Measurements from ENCODE around the gene CDKAL1.
A peak's percentile ranks its signal among the peaks of the same experiment; 100 is the strongest.

CDKAL1 gene

GRCh38 chr6:20851795-20852194 is 317.5 kb downstream of the CDKAL1 start:
- no peak for DNase-seq

DNA sequence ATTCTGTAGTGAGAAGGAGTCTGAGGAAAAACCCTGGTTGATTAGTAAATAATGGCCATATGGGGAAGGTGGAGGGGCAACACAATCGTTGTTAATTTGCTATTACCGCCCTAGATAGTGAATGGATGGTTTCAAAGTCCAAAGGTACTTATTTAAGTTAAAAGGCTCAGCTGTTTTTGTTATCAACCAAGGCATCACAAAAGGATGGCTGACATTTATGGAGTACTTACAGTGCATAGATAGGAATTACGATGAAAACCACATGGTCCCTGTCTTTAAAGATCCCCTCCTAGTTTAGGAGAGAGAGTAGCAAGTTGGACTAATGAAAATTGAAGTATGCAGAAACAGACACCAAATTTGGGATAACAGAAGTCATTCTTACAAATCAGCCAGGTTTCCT is 319.6 kb downstream of the CDKAL1 start:
- DNase-seq, result no peak

GRCh38 chr6:20856681-20857288 is 322.5 kb downstream of the CDKAL1 start:
- DNase-seq, result no peak

DNA sequence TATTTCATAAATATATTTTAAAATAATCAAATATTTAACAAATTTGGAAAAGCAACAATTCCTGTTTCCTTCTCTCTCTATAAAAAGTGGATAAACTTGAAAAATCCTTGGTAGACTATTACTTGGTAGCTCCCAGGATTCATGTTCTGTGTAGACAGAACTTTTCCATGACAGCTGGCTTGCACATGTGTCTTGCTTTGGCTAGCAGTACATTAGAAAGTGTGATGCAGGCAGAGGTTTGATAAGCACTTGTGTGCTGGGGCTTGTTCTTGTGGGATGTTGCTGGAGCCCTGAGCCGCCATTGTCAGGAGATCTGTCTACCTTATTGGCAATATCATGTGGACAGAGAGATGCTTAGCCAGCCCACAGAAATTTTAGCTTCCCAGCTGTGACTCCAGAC is 327.2 kb downstream of the CDKAL1 start:
- peak; percentile 11 for DNase-seq

DNA sequence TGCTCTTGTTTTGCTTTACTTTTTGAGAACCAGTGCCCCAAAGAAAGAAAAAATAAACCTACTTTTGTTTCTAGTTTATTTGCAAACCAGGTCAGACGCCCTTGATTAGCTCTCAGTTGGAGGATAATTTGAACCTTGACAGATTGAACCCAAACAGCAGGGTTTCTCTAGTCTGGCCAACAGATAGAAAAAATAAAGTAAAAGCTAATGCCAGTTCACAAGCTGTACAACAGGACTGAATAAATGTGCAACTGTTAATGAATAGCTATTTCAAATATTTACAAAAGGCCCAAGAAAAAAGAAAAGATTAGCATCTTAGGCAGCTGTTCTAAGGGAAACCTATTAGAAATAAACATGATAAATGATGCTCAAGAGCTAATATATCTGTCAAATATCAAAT is 331.8 kb downstream of the CDKAL1 start:
- DNase-seq, result no peak

DNA sequence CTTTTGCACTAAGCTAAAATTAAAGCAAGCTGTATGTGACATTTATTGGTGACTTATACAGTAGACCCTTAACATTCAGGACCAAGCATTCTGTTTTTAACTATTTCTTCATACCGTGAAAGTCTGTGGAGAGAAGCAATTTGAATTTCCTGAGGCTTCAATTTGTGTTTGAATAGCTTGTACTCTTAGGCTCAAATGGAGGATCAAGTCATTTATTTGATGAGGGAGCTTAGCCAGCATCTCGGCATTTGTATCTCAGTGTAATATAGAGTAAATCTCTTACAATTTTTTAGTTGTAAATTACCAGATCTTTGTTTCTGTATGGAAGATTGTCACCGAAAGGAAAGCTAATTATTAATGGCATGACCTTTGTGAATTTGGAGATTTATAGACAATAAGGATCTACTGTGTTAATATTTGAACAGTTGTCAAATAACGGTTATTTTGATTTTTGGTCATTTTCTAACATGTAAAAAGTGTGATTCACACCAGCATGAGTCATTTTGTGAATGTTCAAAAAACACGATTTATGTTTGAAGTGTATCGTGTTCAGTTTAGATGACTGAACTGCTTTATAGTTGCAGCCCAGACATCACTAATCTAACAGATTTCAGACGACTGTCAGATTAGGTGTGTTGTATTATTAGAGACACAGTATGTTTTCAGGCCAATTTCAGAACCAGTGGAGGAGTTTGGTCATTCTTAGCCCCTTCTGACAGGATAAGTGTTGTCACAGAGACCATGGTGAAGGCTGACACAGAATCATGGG is 332.9 kb downstream of the CDKAL1 start:
- no peak for DNase-seq

DNA sequence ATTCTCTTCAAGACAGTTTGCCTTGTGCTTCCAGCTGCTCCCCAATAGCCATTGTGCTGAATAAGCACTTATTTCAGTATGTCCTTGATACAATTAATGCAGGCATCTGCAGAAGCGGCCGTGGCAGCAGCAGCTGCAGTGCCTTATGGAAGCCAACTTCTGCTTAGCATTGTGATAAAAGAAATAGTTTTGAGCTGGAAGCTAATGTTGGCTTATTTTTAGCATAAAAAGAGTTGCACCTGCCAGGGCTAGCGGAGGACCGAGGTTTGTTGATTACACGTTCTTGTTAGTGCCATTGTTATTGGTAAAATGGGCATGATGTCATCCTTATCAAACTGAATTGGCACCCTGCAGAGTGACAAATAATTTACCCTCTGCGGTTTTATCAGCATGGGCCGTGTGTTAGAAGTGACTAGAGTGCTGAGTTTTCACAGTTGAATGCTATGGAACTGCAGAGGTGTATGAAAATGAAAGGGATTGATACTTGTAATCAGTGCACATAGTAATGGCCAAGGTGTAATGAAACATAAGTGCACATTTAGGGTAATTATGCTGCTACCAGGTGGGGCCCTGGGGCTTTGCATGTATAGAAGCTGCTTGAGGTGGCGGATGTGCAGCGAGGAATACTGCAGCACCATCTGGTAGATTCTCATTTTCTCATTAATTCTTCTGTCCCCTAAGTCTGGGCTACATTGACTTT is 334.3 kb downstream of the CDKAL1 start:
- DNase-seq, result no peak

DNA sequence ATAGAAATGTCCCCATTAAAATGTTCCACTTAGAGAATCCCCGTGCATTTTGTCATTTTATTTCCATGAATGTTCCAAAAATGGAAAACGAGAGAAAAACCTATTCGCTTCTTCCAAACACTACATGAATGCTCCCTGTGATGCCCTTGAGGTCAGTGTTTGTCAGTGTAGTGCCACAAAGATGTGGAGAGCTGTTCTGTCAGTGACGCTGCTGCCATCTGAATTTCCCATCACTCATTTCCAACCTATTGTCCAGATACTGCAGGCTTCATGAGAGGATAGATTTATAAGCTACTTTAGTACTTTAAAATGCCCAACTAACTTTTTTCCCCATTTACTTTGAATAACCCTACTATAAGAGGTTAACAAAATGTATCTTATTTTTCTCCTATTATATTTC is 335.8 kb downstream of the CDKAL1 start:
- no peak for DNase-seq

DNA sequence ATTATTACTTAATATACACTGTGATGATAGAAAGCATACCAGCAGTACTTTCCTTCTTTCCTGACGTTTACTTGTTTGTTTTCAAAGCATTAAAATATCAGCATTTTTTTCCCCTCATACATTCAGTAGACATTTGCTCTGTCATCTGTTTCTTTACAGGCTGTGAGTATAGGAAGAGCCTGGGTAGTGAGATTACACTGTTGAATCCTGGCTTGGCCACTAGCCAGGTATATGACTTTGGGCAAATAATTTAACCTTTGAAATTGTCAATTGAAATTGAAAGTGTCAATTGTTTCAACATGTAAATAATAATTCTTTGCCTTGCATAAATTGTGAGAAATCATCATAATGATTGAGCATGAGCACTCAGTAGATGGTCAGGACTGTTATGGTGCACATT is 336.2 kb downstream of the CDKAL1 start:
- DNase-seq, result peak; percentile 72

DNA sequence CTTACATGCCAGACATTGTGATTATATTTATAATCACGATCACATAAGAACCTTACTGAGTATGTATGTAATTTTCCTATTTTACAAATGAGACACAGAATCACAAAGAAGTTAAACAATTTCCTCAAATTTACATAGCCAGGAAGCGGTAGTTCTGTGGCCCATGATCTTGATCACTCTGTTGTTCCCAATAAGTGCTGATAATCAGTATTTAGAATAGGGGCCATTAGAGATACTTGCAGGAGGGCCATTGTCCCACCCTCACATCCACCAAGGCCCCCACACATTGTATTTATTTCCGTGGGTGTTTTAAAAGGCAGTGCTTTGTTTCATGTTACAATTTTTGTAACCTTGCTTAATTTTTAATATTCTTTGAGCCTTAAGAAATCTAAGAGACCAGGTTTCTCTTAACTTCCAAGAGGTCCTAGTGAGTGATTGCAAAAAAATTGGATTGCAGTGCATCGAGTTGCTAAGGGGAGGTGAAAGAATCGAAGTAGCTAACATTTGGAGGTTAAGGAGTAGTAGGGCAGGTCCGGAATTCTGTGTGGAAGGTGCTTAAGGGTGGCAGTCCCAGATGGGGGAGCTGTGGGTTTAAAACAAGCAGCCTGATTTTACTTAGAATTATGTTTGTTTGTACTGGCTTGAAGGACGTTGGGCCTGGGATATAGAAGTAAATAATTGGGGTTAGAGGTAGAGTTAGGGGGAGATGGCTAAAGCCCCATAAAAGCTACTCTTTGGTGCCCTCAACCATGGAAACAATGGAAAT is 339.4 kb downstream of the CDKAL1 start:
- no peak for DNase-seq

GRCh38 chr6:20875369-20875963 is 341.2 kb downstream of the CDKAL1 start:
- DNase-seq, result peak; percentile 40

DNA sequence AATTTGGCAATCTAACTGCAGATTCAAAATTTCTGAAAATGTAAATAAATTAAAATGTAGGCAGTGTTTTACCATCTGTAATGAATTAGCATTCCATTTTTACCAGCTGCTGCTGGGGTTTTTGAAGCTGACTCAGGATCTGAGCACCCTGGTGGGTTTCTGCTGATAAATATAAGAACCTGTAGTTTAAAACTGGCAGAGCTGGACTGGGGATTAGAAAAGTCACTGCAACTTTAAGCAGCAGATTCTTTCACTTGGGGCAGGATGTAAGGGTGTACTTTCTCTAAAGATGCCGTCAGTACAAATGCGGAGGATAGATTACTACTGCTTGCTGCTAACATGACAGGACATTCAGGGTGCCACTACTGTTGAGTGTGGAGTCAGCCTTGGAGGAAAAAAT is 341.8 kb downstream of the CDKAL1 start:
- peak; percentile 12 for DNase-seq

GRCh38 chr6:20876561-20876960 is 342.3 kb downstream of the CDKAL1 start:
- DNase-seq, result no peak

DNA sequence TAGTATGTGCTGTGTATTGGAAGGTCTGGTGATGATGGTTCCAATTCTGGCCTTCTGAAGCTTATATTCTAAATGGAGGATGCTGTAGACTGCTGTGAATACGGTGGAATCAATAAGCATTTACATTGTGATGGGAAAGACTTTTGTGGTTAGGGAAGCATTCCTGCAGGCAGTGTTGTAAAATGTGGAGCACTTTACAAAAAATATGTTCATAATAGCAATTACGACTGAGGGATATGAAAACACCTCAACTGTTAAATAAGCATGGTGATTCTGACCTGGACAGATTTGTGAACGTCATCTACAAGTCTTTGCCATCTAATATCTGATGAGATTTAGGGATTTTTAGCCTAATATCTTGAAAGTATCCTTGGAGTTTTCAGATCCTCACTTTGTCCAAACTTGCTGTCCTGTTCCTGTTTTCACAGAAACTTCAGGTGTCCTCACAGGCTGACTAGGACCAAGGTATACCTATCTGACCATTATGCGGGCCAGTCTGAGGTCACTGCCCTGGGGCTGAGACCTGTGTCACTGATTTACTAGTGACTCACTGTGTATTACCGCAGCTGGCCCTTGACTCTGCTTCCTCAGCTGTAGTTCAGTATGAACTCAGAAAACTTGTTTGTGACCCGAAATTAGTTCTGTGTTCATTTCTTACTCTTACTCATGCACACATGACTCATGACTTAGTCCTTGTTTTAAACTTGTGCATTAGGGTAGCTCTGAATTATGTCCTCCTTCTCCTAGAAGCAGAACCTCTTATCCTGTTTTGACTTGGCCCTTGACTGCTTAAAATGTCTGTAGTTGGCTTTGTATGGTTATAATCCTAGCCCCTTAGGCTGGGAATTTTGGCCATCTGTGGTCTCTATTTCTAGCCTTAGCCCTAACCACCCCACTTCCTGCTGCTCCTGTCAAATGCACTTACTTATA is 343.0 kb downstream of the CDKAL1 start:
- no peak for DNase-seq

DNA sequence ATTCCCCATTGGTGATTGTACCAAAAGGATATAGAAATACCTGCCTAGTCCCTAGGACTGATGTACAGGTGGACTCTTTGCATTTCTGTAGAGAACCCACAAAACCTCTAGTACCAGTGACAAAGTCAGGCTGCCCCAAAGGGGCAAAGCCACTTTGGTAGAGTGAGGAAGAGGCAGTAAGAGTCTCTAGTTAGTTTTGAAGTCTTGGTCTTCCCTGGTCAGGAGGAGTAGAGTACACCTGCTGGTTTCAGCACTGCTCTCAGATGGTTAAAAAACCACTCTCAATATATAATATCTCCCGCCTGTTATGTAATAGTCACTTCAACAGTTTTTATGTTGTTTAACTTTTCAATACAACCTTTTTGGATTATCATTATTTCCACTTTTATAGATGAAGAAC is 344.9 kb downstream of the CDKAL1 start:
- DNase-seq, result no peak

GRCh38 chr6:20879526-20879925 is 345.3 kb downstream of the CDKAL1 start:
- no peak for DNase-seq

DNA sequence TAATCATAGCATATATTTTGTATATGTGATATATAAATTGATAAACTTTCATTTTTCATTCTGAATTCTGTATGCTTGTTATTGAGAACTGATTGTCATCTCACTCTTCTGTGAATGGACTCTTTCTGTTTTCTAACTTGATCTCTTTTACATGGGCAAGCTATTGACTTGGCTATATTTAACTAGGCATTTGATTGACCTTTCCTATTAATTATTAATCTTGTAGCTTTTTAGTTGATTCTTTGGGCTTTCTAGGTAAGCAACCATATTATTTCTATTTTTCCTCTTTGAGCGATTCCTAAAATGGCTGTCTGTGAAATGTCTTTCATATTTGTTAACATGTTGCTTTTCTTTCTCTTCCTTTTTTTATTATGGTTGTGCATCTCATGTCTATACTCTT is 347.1 kb downstream of the CDKAL1 start:
- DNase-seq, result no peak

- DNase-seq, result no peak
Observed at GRCh38 chr6:20882014-20882413, 347.8 kb downstream of the CDKAL1 start.

- DNase-seq, result no peak
Observed at GRCh38 chr6:20885076-20885475, 350.8 kb downstream of the CDKAL1 start.

GRCh38 chr6:20891161-20891560 is 356.9 kb downstream of the CDKAL1 start:
- no peak for DNase-seq

DNA sequence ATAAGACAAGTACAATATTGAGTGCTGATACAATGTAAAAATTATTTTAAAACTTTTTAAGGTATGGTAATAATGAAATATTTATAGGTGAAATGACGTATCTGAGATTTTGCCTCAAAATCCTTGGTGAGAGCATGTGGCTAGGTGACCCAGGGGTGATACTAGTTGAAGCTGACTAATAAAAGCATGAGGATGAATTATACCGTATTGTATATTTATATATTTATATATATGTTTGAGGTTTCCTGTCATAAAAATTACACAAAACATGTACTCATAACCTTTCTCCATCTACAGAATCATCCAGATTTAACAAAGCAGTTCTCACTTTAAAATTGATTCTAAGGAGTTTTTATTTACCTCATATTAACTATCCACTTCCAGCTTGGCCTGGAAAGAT is 358.1 kb downstream of the CDKAL1 start:
- no peak for DNase-seq

DNA sequence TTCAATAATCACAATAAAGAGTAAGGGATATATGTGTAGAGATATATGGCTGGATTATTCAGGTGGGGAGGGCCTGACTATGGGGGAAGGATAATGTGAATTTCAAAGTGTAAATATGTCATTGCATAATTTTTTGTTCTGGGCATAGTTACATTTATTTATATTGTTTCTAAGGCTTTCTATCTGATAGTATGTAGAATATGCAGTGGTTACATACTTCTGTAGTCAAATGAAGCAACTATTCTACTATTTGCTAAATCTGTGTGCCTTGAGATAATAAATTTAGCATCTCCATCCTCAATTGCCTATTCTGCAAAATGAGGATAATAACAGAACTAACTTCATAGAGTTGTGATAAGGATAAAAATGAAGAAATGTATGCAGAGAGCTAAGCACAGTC is 359.2 kb downstream of the CDKAL1 start:
- no peak for DNase-seq
